ENCODE measurements around the gene FAM153A.
"Not testable (repeated sequence)": the region's sequence is repeated elsewhere in the genome, so short reads cannot be mapped to it uniquely, and the experiment has no call there.

FAM153A gene

DNA sequence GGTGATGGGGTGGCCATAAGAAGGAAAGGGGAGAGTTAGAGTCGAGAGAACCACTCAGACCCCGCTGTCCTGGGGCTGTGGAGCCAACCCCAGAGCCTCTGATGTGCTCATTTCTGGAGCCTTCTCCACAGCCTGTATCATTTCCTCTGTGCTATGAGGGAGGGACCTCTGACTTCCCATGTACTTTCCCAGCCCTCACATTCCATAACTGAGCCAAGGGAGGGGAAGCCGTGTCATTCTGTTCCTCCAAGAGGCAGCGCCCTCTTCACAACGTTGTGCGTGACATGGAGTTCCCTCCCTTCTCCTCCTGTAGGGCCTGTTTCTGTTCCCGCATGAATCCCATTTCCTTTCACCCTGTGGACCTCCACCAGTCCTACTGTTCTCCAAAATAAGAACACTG lies 57.8 kb downstream of the FAM153A start:
- not testable (repeated sequence) for DNase-seq (ENCODE audit: low spot score)

DNA sequence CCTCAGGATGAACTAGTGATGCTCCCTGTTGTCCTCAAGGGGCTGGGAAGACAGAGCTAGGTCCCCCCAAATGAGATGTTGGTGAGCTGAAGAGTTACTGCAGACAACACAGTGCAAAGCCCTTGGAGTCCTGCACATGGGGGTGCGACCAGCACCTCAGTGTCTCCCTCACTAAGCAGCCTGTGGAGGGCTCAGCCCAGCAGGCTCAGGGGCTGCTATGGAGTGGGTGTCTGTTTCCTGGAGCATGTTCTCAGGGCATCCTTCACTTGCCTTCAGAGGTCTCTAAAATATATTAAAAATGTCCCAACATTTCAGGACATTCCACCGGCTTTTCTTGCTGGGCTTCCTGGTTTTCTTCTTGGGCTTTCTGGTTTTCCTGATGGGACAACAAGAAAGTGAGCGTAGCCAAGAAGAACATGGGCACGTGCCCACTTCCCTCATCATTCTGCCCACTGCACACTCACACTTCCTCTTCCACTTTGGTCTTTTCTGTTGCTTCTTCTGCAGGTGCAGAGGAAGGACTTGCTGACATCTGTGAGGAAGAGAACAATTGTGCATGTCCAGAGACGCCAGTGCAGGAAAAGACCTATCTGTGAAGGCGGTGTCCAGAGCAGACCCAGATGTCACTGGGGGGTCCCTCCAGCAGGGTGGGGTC lies 58.7 kb downstream of the FAM153A start:
- not testable (repeated sequence) for DNase-seq (ENCODE audit: low spot score)

DNA sequence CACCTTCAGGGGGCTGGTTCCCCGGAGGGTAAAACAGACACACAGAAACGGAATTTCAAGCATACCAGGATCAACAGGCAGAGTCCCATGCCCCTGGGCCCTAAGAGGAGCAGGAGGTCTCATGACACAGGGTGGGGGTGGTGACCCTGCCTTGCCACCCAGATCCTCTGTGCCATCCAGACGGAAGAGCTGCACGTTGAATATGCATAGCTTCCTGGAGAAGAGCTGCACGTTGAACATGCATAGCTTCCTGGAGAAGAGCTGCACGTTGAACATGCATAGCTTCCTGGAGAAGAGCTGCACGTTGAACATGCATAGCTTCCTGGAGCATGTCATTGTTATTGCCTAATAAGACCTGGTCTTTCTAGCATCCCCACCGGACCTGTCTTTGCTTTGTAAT lies 59.9 kb downstream of the FAM153A start:
- DNase-seq (ENCODE audit: low spot score): not testable (repeated sequence)

DNA sequence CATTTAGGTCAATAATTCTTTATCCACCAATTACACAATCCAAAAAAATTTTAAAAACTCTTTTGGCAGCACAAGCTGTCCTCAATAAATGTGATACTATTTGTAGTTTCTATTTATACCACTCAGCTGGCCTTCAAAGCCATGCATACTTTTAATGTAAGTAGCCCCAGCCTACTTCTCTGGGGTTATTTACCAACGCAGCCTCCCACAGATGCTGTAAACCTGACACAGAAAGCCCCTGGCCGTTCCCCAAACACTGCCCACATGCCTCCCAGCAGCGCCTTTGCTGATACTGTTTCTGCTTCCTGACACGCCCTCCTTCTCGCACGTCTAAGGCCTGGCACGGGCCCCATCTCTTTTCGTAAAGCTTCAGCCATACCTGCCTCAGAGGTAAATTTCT lies 62.7 kb downstream of the FAM153A start:
- DNase-seq (ENCODE audit: low spot score): not testable (repeated sequence)

DNA sequence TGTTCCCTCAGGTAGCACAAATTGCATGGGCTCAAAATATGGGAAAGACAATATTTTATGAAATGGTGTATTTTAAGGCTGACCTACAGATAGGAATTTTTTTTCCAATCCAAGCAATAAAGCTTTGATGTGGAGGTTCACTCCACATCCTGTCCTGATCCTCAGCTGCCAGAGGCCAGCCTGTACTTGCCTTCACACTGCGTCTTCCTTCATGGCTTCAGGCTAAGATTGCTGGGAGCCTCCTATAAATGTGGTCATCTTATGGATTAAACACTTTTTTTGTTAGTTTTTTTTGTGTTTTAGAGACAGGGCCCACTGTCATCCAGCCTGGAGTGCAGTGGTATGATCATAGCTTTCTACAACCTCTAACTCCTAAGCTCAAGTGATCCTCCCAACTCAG lies 67.3 kb downstream of the FAM153A start:
- not testable (repeated sequence) for DNase-seq (ENCODE audit: low spot score)

DNA sequence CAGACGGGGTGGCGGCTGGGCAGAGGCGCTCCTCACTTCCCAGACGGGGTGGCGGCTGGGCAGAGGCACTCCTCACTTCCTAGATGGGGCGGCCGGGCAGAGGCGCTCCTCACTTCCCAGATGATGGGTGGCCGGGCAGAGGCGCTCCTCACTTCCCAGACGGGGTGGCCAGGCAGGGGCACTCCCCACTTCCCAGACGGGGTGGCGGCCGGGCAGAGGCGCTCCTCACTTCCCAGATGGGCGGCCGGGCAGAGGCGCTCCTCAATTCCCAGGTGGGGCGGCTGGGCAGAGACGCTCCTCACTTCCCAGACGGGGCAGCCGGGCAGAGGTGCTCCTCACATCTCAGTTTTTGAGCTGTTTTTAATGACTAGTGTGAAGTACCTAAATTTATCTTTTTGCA lies 86.6 kb downstream of the FAM153A start:
- not testable (repeated sequence) for DNase-seq (ENCODE audit: low spot score)

DNA sequence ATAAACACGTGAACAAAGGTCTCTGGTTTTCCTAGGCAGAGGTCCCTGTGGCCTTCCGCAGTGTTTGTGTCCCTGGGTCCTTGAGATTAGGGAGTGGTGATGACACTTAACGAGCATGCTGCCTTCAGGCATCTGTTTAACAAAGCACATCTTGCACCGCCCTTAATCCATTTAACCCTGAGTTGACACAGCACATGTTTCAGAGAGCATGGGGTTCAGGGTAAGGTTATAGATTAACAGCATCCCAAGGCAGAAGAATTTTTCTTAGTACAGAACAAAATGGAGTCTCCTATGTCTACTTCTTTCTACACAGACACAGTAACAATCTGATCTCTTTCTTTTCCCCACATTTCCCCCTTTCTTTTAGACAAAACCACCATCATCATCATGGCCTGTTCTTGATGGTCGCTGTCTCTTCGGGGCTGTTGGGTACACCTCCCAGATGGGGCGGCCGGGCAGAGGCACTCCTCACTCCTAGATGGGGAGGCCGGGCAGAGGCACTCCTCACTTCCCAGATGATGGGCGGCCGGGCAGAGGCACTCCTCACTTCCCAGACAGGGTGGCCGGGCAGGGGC lies 87.3 kb downstream of the FAM153A start:
- not testable (repeated sequence) for DNase-seq (ENCODE audit: low spot score)

DNA sequence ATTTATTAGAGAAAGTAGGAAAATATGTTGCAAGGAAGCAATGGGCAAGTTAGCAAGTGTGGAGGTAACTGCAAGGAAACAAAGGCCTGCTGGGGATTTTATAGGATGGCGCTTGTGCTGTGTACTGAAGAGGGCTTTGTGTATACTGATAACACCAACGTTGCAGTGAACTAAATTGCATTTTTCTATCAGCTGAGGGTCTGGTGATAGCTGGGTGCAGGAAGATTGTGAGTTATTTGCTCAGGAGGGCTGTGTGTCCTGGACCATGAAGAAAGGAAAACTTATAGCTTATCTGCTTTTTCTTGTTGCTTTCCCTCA lies 88.2 kb downstream of the FAM153A start:
- not testable (repeated sequence) for DNase-seq (ENCODE audit: low spot score)

DNA sequence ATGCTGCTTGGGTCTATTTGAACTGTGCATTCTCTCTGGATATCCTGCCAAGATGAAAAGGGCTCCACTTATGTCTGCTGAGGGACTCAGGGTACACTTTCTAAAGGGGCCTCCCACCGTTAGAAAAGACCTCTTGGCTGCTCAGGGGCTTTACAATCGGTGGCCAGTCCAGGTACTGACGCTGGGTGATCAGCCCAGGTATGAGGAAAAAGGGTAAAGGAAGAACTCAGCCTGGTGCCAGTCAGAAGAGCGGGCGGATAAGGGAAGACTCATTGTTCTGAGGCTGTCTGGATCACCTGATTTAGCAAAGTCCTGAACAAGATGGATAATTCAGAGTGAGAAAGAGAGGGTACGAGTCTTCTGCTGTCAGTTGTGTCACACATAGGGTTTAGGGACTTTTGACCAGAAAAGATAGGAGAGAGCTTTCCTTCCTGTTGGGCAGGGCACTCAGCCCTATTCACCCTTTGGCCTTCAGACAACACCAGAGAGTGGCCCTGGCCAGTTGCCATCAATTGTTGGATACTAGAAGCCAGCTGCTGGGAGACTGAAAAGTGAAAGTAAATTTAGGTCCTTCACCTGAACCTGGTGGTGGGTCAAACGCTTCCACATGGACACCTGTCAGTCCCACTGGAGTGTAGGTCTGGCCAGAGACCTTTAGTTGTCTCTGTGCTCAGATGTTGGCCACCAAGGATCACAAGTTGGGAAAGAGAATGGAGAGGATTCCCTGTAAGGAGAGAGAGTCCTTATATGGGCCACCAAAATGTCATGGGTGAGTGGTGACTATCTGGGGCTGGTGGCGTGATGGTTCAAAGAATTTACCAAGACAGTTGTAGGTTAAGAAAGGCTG lies 88.8 kb downstream of the FAM153A start:
- DNase-seq (ENCODE audit: low spot score): not testable (repeated sequence)

DNA sequence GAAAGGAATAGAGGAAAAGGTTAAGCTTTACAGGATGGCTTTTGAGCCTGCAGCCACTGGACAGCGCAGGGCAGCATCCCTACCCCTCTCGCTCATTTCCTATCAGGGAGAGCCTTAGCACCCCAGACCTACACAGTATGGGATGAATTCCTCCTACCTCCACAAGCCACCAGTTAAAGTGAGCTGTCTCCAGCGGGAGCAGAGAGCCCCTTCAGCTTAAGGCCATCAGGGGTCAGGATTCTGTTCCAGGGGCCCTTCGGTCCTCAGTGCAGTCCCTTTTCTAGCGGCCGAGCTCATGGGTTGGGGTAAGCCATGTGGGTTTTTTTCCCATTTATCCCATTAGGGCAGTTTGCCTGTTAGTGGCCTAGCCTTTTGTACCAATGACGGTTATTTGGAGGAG lies 89.7 kb downstream of the FAM153A start:
- DNase-seq (ENCODE audit: low spot score): not testable (repeated sequence)

DNA sequence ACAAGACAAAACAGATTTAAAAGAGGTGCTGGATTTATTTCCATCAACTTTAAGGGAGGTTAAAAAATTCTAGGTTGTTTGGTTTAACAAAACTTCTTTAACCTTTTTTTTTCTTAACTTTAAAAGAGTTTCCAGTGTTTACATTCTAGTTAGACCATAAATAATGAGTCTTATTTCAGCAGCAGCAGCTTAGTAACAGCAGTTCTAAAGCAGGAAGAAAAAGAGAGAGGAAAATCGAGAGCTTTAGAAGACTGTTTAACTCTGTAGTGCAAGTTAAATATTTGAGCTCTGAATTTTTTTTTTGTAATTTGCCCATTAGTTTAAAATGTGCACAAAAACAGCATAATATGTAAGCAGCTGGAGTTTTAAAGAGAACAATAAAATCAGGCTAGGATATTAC lies 90.2 kb downstream of the FAM153A start:
- DNase-seq (ENCODE audit: low spot score): not testable (repeated sequence)

DNA sequence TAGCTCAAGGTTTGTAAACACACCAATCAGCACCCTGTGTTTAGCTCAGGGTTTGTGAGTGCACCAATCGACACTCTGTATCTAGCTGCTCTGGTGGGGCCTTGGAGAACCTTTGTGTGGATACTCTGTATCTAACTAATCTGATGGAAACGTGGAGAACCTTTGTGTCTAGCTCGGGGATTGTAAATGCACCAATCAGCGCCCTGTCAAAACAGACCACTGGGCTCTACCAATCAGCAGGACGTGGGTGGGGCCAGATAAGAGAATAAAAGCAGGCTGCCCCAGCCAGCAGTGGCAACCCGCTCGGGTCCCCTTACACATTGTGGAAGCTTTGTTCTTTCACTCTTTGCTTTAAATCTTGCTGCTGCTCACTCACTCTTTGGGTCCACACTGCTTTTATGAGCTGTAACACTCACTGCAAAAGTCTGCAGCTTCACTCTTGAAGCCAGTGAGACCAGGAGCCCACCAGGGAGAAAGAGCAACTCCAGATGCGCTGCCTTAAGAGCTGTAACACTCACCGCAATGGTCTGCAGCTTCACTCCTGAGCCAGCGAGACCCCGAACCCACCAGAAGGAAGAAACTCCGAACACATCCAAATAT lies 93.6 kb downstream of the FAM153A start:
- not testable (repeated sequence) for DNase-seq (ENCODE audit: low spot score)

DNA sequence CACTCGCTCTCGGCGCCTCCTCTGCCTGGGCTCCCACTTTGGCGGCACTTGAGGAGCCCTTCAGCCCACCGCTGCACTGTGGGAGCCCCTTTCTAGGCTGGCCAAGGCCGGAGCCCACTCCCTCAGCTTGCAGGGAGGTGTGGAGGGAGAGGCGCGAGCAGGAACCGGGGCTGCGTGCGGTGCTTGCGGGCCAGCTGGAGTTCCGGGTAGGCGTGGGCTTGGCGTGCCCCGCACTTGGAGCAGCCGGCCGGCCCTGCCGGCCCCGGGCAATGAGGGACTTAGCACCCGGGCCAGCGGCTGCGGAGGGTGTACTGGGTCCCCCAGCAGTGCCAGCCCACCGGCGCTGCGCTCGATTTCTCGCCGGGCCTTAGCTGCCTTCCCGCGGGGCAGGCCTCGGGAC lies 94.6 kb downstream of the FAM153A start:
- DNase-seq (ENCODE audit: low spot score): not testable (repeated sequence)

DNA sequence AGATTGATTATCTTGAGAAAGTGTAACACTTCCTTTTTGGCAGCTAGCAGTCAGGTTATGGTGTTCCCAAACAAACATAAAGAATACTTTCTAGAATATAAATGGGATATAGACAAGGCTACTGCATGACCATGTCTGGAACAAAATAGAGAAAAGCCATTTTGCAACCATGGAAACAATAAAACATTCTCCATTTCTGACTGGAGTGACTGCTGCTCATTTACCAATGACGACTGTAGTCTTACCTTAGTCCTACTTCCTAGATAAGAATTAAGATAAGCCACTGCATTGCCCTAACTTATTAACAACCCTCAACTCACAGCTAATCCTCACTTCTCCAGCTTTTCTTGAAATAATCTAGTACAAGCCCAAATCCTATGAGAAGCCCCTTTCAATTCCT lies 100.8 kb downstream of the FAM153A start:
- not testable (repeated sequence) for DNase-seq (ENCODE audit: low spot score)

Measured in GM03348 (cell line).